ENCODE results near the gene XPR1.

DNA sequence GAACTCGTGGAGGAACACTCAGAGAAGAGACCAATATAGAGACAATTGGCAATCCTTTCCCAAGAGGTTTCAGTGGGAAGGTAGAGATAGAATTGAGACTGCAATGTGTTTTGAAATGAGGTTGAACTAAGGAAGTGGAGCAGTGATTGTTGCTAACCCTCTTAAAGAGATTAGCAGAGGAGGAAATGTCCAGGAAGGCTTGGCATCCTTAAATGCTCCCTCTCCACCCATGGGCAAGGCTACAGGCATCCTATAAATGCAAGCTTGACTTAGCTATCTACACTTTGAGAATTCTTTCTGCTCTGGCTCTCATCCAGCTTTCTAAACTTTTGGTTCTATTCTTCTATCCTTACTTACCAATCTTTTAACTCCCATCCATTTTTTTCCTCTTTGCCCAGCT, 30.3 kb upstream of the XPR1 start:
- TF ChIP-seq, protein P1, sequence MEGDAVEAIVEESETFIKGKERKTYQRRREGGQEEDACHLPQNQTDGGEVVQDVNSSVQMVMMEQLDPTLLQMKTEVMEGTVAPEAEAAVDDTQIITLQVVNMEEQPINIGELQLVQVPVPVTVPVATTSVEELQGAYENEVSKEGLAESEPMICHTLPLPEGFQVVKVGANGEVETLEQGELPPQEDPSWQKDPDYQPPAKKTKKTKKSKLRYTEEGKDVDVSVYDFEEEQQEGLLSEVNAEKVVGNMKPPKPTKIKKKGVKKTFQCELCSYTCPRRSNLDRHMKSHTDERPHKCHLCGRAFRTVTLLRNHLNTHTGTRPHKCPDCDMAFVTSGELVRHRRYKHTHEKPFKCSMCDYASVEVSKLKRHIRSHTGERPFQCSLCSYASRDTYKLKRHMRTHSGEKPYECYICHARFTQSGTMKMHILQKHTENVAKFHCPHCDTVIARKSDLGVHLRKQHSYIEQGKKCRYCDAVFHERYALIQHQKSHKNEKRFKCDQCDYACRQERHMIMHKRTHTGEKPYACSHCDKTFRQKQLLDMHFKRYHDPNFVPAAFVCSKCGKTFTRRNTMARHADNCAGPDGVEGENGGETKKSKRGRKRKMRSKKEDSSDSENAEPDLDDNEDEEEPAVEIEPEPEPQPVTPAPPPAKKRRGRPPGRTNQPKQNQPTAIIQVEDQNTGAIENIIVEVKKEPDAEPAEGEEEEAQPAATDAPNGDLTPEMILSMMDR (conservative IDR thresholded peaks at IDR 0.05; ENCODE audit: low read depth, low read length): no peak
- TF ChIP-seq EZH2 (IDR thresholded peaks at IDR 0.05; ENCODE audit: borderline replicate concordance, low read depth, low read length, poor library complexity, severe bottlenecking): no peak
